Measurements from ENCODE around the gene AK5.

- TF ChIP-seq CTCF (IDR thresholded peaks at IDR 0.05) (no peak), SIN3A (IDR thresholded peaks at IDR 0.05; ENCODE audit: borderline replicate concordance, insufficient read depth, low read depth, low read length) (no peak)
Observed at GRCh38 chr1:77550135-77550534, 268.3 kb downstream of the AK5 start.
